WTC11 (cell line): ENCODE results near the gene AKAP11. TPM values are rescaled to one million over a fixed set of nuclear protein-coding genes. Genes with fewer than 3 reads are reported as not detected.

Experiments used
- ATAC-seq: fragments of 200-7000 bp; cut with Tn5 transposase; 2 replicates; pipeline ENCODE4 v1.10.0; 2021; ENCODE audit warnings: mild to moderate bottlenecking, moderate library complexity
- CTCF ChIA-PET: fragments of 300-600 bp; sonication (Branson Sonifier 250); formaldehyde crosslinking; loops from one replicate; lab custom pipeline; 2021; ENCODE audit warnings: antibody characterized with exemption; lab: Charles Lee
- POLR2A ChIA-PET: fragments of 350-600 bp; sonication (Branson Sonifier 250); formaldehyde crosslinking; loops from one replicate; lab custom pipeline; 2021; ENCODE audit warnings: antibody characterized with exemption; lab: Charles Lee
- DNase-seq: peaks from one replicate; pipeline ENCODE4 v3.0.0; 2021; ENCODE audit warnings: low spot score
- H3K27ac Mint-ChIP-seq: 2 replicates; pipeline ENCODE4 v1.8.0; 2021; ENCODE audit warnings: mixed read lengths
- H3K27me3 Mint-ChIP-seq: 2 replicates; pipeline ENCODE4 v1.8.0; 2021; ENCODE audit warnings: low read depth, mild to moderate bottlenecking, moderate library complexity, mixed read lengths
- H3K36me3 Mint-ChIP-seq: 2 replicates; pipeline ENCODE4 v1.8.0; 2021; ENCODE audit warnings: mixed read lengths
- H3K4me1 Mint-ChIP-seq: 2 replicates; pipeline ENCODE4 v1.8.0; 2022; ENCODE audit warnings: mixed read lengths
- H3K4me3 Mint-ChIP-seq: 2 replicates; pipeline ENCODE4 v1.8.0; 2021; ENCODE audit warnings: mild to moderate bottlenecking, moderate library complexity, mixed read lengths
- H3K9me3 Mint-ChIP-seq: 2 replicates; pipeline ENCODE4 v1.8.0; 2021; ENCODE audit warnings: mixed read lengths
- FOXP1 ChIP-seq: sonication (generic); formaldehyde crosslinking; IDR thresholded peaks from 2 replicates; pipeline ENCODE4 v1.8.0; 2022; ENCODE audit warnings: missing genetic modification reagents, mild to moderate bottlenecking, moderate library complexity, borderline replicate concordance
- GABPB1 ChIP-seq: sonication (generic); formaldehyde crosslinking; IDR thresholded peaks from 2 replicates; pipeline ENCODE4 v1.8.1; 2023; ENCODE audit warnings: mild to moderate bottlenecking, missing genetic modification reagents
- MYBL2 ChIP-seq: sonication (generic); formaldehyde crosslinking; IDR thresholded peaks from 2 replicates; pipeline ENCODE4 v1.8.1; 2023; ENCODE audit warnings: mild to moderate bottlenecking, moderate library complexity, missing genetic modification reagents
- SMAD4 ChIP-seq: sonication (generic); formaldehyde crosslinking; IDR thresholded peaks from 2 replicates; pipeline ENCODE4 v1.8.0; 2022; ENCODE audit warnings: mild to moderate bottlenecking, missing genetic modification reagents
- ZNF121 ChIP-seq: sonication (generic); formaldehyde crosslinking; IDR thresholded peaks from 2 replicates; pipeline ENCODE4 v1.8.0; 2023; ENCODE audit warnings: missing genetic modification reagents
- total RNA-seq: library from RNA; stranded (reverse); gene quantifications from 3 replicates; pipeline ENCODE4 v1.2.3, GENCODE V29; 2021
- TF ChIP-seq, protein P1 (sequence below): sonication (generic); formaldehyde crosslinking; conservative IDR thresholded peaks from 2 replicates; pipeline ENCODE4 v1.8.1; 2023; ENCODE audit warnings: mild to moderate bottlenecking, low read depth, missing genetic modification reagents, moderate library complexity
- TF ChIP-seq, protein P2 (sequence below): sonication (generic); formaldehyde crosslinking; IDR thresholded peaks from 2 replicates; pipeline ENCODE4 v1.8.0; 2022; ENCODE audit warnings: missing genetic modification reagents
- TF ChIP-seq, protein P3 (sequence below): sonication (generic); formaldehyde crosslinking; IDR thresholded peaks from 2 replicates; pipeline ENCODE4 v1.8.0; 2023; ENCODE audit warnings: missing genetic modification reagents, mild to moderate bottlenecking, borderline replicate concordance

The AKAP11 gene
- total RNA-seq, 1 experiment from 2014 or later, result 16.7 TPM

DNA sequence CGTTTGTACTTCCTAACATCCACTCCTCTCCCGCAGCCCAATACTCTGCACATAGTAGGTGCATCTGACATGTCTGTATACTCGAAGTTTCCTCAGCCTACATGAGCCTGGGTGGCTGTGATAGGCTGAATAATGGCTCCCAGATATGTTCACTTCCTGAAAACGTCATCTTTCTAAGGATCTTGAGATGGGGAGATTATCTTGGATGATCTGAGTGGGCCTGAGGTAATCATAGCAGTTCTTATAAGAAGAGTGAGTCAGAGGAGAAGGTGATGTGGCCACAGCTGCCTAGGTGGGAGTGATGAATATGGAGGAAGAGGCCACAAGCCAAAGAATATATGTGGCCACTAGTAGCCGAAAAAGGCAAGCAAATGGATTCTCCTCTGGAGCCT is 84.2 kb downstream of the AKAP11 start (continued):
- TF ChIP-seq, protein P1, sequence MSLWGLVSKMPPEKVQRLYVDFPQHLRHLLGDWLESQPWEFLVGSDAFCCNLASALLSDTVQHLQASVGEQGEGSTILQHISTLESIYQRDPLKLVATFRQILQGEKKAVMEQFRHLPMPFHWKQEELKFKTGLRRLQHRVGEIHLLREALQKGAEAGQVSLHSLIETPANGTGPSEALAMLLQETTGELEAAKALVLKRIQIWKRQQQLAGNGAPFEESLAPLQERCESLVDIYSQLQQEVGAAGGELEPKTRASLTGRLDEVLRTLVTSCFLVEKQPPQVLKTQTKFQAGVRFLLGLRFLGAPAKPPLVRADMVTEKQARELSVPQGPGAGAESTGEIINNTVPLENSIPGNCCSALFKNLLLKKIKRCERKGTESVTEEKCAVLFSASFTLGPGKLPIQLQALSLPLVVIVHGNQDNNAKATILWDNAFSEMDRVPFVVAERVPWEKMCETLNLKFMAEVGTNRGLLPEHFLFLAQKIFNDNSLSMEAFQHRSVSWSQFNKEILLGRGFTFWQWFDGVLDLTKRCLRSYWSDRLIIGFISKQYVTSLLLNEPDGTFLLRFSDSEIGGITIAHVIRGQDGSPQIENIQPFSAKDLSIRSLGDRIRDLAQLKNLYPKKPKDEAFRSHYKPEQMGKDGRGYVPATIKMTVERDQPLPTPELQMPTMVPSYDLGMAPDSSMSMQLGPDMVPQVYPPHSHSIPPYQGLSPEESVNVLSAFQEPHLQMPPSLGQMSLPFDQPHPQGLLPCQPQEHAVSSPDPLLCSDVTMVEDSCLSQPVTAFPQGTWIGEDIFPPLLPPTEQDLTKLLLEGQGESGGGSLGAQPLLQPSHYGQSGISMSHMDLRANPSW (CRISPR knock-in tag), result no peak
- TF ChIP-seq SMAD4 (CRISPR knock-in tag), result no peak
- TF ChIP-seq, protein P2, sequence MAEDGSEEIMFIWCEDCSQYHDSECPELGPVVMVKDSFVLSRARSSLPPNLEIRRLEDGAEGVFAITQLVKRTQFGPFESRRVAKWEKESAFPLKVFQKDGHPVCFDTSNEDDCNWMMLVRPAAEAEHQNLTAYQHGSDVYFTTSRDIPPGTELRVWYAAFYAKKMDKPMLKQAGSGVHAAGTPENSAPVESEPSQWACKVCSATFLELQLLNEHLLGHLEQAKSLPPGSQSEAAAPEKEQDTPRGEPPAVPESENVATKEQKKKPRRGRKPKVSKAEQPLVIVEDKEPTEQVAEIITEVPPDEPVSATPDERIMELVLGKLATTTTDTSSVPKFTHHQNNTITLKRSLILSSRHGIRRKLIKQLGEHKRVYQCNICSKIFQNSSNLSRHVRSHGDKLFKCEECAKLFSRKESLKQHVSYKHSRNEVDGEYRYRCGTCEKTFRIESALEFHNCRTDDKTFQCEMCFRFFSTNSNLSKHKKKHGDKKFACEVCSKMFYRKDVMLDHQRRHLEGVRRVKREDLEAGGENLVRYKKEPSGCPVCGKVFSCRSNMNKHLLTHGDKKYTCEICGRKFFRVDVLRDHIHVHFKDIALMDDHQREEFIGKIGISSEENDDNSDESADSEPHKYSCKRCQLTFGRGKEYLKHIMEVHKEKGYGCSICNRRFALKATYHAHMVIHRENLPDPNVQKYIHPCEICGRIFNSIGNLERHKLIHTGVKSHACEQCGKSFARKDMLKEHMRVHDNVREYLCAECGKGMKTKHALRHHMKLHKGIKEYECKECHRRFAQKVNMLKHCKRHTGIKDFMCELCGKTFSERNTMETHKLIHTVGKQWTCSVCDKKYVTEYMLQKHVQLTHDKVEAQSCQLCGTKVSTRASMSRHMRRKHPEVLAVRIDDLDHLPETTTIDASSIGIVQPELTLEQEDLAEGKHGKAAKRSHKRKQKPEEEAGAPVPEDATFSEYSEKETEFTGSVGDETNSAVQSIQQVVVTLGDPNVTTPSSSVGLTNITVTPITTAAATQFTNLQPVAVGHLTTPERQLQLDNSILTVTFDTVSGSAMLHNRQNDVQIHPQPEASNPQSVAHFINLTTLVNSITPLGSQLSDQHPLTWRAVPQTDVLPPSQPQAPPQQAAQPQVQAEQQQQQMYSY (CRISPR knock-in tag), result no peak
- TF ChIP-seq, protein P3, sequence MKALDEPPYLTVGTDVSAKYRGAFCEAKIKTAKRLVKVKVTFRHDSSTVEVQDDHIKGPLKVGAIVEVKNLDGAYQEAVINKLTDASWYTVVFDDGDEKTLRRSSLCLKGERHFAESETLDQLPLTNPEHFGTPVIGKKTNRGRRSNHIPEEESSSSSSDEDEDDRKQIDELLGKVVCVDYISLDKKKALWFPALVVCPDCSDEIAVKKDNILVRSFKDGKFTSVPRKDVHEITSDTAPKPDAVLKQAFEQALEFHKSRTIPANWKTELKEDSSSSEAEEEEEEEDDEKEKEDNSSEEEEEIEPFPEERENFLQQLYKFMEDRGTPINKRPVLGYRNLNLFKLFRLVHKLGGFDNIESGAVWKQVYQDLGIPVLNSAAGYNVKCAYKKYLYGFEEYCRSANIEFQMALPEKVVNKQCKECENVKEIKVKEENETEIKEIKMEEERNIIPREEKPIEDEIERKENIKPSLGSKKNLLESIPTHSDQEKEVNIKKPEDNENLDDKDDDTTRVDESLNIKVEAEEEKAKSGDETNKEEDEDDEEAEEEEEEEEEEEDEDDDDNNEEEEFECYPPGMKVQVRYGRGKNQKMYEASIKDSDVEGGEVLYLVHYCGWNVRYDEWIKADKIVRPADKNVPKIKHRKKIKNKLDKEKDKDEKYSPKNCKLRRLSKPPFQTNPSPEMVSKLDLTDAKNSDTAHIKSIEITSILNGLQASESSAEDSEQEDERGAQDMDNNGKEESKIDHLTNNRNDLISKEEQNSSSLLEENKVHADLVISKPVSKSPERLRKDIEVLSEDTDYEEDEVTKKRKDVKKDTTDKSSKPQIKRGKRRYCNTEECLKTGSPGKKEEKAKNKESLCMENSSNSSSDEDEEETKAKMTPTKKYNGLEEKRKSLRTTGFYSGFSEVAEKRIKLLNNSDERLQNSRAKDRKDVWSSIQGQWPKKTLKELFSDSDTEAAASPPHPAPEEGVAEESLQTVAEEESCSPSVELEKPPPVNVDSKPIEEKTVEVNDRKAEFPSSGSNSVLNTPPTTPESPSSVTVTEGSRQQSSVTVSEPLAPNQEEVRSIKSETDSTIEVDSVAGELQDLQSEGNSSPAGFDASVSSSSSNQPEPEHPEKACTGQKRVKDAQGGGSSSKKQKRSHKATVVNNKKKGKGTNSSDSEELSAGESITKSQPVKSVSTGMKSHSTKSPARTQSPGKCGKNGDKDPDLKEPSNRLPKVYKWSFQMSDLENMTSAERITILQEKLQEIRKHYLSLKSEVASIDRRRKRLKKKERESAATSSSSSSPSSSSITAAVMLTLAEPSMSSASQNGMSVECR, result no peak

DNA sequence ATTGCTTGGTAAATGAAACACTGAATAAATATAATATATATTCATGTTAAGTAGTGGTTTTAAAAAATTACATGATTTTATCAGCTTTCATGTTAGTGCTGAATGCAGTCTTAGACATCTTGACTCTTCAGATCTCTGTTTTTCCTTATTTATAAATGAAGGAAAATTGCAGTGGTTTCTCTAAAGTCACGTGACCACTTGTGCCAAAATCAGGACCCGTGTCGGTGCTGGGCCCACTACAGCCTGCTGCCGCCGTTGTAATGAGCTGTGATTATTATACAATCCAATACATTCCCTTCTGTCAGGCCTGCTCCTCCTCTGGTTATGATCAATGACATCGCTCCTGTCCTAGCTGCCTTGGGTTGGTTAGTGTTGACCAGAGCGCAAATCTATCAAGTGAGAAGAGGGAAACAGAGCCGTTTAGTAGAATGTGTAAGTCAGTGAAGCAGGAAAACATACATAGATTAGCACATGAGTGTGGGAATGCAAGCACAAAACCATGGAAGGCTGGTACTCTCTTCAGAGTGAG is 88.2 kb downstream of the AKAP11 start:
- H3K4me1 Mint-ChIP-seq, result peaks cover 6% of the 10 kb centered on the region
- H3K4me3 Mint-ChIP-seq, result no peak overlapping the region
- CTCF ChIA-PET, result interaction anchor here (0.6 kb wide), 1 partner anchor 26 kb away, joined by 3 read pairs; no protein-coding TSS in a partner anchor
- ATAC-seq (no peak), DNase-seq (no peak)
- no peak overlapping the region for H3K27ac Mint-ChIP-seq
- H3K27me3 Mint-ChIP-seq, result no peaks in the 10 kb centered on the region; the same call in 1 of the 2 replicates
- TF ChIP-seq FOXP1 (CRISPR knock-in tag) (no peak), GABPB1 (no peak), MYBL2 (CRISPR knock-in tag) (no peak), ZNF121 (CRISPR knock-in tag) (no peak)
- TF ChIP-seq, protein P3, result no peak
- TF ChIP-seq, all 79 proteins: peak for 0
- Mint-ChIP-seq H3K9me3 (peaks cover 4% of the 10 kb centered on the region; the same call in 1 of the 2 replicates), H3K36me3 (no peaks in the 10 kb centered on the region)
- POLR2A ChIA-PET, result interaction anchor here (0.7 kb wide), 1 partner anchor 10 kb away, joined by 4 read pairs; no protein-coding TSS in a partner anchor
